T-helper 22 cell (primary cell): ENCODE measurements around the gene PCDHGA5.
"Not testable (repeated sequence)": the region's sequence is repeated elsewhere in the genome, so short reads cannot be mapped to it uniquely, and the experiment has no call there.

Experiments
- DNase-seq: peaks from one replicate; pipeline ENCODE4 v3.0.0-alpha.2; 2020; ENCODE audit warnings: low read depth

The PCDHGA5 gene

GRCh38 chr5:141363952-141364660 is at the start of gene PCDHGA5:
Gene PCDHGA5, plus strand, starts transcription at chr5:141364162. Its CDS starts 169 bp downstream, at chr5:141364331.
- no peak for DNase-seq

DNA sequence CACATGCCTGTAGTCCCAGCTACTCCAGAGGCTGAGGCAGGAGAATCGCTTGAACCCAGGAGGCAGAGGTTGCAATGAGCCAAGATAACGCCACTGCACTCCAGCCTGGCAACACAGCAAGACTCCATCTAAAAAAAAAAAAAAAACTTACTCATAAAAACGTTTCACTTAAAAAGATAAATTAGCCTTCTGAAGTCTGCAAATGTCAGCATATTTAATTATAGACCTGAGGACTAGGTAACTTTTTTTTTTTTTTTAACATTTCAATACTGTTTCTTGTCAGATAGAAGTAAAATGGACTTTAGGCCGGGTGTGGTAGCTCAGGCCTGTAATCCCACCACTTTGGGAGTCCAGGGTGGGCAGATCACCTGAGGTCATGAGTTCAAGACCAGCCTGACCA is 47.0 kb upstream of the PCDHGA5 start:
- DNase-seq, result not testable (repeated sequence)

DNA sequence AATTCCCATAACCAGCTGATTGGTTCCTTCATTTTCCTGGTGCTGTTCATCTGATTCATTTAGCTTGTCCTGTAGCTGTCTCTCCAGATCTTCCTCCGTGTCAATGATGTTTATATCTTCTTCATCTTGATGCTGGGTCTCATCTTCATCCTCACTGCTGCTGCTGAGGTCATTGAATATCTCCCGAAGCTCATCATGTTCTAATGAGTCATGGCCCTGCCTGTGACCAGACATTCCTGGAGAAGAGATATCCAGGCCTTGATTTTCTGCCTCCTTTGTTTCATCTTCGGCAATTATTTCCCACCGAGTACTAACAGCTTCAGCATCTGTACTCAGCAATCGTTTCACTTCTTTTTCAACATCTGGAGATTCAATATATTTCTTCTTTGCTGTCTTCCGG is 44.8 kb upstream of the PCDHGA5 start:
- no peak for DNase-seq

DNA sequence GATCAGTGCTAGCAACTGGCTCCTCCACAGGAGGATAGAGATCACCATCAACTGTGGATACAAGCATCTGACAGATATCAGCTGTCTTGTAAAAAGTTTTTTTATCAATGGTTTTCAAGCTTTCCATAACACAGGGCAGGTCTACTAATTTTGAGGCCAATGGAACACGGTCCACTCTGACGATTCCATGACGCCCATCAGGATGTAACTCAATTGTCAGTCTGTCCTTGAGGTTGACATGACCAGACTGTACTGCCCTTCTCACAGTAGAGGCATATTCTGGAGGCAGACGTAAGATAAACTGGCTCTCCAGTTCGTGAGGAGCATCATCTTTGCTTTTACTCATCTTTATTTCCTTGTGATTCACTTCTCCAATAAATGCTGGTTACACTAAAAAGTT is 44.3 kb upstream of the PCDHGA5 start:
- no peak for DNase-seq

DNA sequence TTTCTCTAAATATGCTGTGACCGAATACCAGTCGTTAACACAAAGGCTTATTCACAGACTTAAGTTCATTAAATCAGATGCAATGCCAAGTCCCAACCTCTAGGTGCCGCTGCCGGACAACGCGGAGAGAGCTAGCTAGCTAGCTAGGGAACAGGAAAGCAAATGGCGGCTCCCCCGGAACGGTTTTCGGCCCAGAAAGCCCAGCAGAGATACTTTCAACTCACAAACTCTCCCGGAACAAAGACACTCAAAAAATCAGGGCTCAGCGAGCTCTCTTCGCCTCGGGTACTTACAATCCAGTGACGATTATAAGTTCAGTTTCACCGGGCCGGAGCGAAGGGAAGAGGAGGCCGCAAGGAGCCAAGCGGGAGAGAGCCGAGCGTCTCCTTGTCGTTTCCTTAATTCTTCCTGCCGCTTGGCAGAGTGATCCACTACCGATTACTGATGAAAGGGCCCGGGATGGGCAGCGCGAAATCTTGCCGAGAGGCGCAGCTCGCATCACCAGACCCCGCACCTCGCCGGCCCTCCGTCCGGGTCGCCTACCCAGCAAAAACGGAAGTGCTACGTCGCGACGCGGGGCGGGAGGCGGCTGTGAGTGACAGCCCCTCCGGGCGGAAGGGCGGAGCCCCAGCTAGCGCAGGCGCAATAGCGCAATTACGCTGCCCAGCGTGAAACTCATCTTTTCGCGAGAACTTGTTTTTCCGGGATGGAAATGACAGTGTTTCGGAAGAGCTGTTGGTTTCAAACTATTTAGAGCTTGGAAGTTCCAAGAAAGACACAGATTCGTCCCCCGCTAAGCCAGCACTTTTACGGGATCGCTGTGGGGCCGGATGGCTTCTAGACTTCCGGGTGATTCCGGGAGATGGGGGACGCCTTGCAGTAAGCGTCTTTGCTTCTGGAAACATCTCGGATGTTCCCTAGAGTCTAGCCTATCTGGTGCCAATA is 43.5 kb upstream of the PCDHGA5 start, which contains the start of gene TAF7:
Gene TAF7 (minus strand): TSS at position 560 of the 945 bp plus-strand sequence. CDS start 740 bp downstream, outside the sequence.
- peak; percentile 81 for DNase-seq

DNA sequence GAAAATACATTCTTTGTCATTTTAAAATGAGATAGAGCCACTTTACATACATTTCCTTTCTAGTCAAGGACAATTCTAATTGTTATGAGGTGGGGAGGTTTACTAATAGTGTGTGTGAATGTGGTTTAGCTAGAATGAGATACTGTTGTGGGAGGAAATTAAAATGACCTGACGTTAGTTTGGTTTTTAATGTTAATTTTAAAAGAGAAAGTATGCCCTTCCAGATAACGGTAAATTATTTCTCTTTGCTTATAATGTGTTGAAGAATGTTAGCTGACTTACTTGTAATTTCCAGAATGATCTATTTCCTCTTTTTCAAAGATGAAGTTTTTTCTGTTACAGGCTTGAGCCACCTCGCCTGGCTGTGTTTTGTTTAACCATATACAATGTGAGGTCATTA is 41.7 kb upstream of the PCDHGA5 start:
- DNase-seq, result no peak

GRCh38 chr5:141326088-141326854 is 37.7 kb upstream of the PCDHGA5 start:
- DNase-seq, result peak; percentile 42

DNA sequence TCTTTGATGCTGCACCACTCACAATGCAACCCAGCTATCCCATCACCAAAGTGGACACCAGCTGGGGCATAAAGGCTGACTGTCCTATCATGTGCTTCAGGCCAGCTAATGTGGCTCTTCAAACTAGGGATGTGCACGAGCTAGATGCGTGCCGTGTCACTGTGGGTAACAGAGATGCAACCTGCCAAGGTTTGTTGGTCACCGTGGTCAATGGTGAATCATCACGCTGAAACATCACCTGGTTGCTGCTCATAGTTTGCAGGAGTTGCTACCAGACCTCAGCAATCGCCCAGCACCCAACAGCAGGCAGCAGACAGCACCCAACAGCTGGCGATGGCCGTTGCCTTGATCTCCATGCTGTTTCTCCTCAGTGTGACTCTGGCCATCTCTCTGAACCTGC is 35.7 kb upstream of the PCDHGA5 start:
- no peak for DNase-seq

GRCh38 chr5:141330299-141331080 is 33.5 kb upstream of the PCDHGA5 start, which contains the start of gene PCDHGA1:
Gene PCDHGA1, plus strand, starts transcription at chr5:141330514.
- DNase-seq, result no peak

GRCh38 chr5:141332571-141332970 is 31.4 kb upstream of the PCDHGA5 start:
- not testable (repeated sequence) for DNase-seq

GRCh38 chr5:141338538-141339306 is 25.2 kb upstream of the PCDHGA5 start, which contains the start of gene PCDHGA2:
Gene PCDHGA2, plus strand, starts transcription at chr5:141338760.
- DNase-seq, result no peak

DNA sequence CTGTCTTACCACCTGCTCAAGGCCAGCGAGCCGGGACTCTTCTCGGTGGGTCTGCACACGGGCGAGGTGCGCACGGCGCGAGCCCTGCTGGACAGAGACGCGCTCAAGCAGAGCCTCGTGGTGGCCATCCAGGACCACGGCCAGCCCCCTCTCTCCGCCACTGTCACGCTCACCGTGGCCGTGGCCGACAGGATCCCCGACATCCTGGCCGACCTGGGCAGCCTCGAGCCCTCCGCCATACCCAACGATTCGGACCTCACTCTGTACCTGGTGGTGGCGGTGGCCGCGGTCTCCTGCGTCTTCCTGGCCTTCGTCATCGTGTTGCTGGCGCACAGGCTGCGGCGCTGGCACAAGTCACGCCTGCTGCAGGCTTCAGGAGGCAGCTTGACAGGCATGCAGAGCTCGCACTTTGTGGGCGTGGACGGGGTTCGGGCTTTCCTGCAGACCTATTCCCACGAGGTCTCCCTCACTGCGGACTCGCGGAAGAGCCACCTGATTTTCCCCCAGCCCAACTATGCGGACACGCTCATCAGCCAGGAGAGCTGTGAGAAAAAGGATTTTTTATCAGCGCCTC is 23.1 kb upstream of the PCDHGA5 start:
- not testable (repeated sequence) for DNase-seq

- DNase-seq, result no peak
Measured at GRCh38 chr5:141342773-141343172, 21.2 kb upstream of the PCDHGA5 start.

DNA sequence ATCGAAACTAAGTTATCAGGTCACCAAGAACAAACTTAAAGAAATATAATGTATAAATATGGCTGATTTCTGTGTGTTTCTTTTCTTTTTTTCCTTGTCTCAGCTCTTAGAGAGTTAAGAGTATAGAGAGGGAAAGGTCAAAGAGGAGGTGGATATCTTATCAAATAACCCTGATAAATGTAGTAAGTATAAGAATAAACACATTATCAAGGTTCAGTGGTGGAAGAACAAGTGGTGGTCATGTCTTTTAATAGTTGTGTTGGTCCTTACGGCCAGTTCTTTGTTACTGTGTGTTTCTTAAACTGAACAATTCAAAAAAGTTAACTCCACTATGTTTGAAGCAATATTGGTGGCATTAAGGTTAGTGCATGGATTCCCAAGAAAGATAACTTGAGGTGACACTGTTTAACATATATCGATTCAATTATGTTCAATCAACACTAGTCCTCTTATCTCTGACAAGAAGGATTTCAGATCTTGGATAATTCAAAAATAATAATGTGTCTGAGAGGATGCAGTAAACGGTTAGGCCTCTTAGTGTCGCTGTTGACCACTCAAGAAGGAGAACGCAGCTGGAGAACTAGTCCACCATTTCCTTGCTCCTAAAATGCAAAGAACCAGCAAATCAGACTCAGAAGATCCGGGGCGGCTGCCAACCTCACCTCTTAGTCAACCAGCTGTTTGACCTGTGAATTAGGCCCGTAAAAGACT is 20.6 kb upstream of the PCDHGA5 start, which contains the start of gene PCDHGA3:
Gene PCDHGA3 (plus strand): TSS at position 588 of the 711 bp plus-strand sequence. CDS start 205 bp downstream, outside the sequence.
- DNase-seq, result no peak

DNA sequence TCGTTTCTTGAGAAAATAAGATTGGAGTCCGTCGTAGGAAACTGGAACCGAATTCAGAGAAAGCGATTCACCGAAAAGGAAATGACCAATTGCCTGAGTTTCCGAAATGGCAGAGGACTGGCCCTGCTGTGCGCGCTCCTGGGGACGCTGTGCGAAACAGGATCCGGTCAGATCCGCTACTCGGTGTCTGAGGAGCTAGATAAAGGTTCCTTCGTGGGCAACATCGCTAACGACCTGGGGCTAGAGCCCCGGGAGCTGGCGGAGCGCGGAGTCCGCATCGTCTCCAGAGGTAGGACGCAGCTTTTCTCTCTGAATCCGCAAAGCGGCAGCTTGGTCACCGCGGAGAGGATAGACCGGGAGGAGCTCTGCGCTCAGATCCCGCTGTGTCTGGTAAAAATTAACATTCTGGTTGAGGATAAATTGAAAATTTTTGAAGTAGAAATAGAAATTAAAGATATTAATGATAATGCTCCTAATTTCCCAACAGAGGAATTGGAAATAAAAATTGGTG is 20.0 kb upstream of the PCDHGA5 start:
- DNase-seq, result no peak

GRCh38 chr5:141345327-141345726 is 18.6 kb upstream of the PCDHGA5 start:
- no peak for DNase-seq

DNA sequence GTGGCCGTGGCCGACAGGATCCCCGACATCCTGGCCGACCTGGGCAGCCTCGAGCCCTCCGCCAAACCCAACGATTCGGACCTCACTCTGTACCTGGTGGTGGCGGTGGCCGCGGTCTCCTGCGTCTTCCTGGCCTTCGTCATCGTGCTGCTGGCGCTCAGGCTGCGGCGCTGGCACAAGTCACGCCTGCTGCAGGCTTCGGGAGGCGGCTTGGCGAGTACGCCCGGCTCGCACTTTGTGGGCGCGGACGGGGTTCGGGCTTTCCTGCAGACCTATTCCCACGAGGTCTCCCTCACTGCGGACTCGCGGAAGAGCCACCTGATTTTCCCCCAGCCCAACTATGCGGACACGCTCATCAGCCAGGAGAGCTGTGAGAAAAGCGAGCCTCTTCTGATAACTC is 17.9 kb upstream of the PCDHGA5 start:
- DNase-seq, result not testable (repeated sequence)

DNA sequence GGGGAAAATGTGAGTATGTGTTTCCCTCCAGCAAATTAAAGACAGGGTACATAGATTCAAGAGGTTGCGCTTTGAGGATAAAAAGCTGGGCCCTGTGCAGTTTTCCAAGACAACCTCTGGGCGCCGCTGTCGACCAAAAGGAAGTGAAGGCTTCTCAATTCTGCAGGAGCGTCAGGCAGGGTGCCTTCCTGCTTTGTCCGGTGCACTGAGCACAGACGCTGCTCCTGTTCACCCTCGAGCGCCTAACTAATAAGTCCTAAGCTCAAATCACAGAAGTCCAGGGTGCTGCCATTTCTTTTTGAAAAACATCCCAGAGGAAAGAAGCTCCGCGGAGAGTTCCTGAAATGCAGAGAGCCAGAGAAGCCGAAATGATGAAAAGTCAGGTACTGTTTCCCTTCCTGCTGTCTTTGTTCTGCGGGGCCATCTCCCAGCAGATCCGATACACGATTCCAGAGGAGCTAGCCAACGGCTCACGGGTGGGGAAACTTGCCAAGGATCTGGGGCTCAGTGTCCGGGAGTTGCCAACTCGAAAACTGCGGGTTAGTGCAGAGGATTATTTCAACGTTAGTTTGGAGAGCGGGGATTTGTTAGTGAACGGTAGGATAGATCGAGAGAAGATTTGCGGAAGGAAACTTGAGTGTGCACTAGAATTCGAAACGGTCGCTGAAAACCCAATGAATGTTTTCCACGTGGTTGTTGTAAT is 13.9 kb upstream of the PCDHGA5 start, which contains the start of gene PCDHGB1:
Gene PCDHGB1 (plus strand): TSS at position 183 of the 703 bp plus-strand sequence. CDS start 162 bp downstream, at position 345.
- DNase-seq, result no peak
